NCI-H774 (cell line): ENCODE measurements around the gene MSI2.
"Not testable (repeated sequence)": the region's sequence is repeated elsewhere in the genome, so short reads cannot be mapped to it uniquely, and the experiment has no call there.

Source experiments
- DNase-seq: peaks from one replicate; lab custom pipeline; 2025; lab: John Stamatoyannopoulos, UW

The MSI2 gene

DNA sequence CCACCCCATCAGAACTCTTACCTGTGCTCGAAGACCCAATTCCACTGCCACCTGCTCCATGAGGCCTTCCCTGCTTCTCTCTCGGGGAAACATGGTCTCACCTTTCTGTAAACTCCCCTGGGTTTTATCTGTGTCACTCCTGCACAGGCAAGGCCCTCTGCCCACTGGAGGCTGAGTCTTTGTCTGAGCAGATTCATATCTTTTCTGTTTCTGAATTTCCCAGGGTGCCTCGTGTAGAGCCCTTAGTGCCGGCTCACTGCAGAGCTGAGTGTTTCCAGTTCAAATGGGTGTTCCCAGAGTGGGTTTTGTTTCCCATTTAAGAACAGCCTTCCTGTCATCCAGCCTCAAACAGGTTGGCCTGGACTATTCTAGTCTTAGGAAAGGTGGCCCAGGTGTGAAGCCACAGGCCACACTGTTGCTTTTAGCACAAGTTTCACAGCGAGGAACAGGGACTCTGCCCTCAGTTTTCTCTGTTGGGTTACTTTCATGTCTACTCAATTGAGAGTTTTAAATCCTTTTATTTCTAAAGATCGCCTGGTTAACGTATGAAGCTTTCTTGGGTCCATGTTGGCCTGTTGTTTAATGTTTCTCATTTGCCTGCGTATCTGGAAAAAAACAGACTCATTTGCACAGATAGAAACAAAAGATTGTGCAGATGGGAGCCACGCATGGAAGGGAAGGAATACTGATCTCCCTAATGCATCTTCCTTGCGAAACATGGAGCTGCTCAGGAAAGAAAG, 228.7 kb downstream of the MSI2 start:
- DNase-seq, result no peak

- no peak for DNase-seq
Measured at GRCh38 chr17:57485566-57485865, 229.2 kb downstream of the MSI2 start.

DNA sequence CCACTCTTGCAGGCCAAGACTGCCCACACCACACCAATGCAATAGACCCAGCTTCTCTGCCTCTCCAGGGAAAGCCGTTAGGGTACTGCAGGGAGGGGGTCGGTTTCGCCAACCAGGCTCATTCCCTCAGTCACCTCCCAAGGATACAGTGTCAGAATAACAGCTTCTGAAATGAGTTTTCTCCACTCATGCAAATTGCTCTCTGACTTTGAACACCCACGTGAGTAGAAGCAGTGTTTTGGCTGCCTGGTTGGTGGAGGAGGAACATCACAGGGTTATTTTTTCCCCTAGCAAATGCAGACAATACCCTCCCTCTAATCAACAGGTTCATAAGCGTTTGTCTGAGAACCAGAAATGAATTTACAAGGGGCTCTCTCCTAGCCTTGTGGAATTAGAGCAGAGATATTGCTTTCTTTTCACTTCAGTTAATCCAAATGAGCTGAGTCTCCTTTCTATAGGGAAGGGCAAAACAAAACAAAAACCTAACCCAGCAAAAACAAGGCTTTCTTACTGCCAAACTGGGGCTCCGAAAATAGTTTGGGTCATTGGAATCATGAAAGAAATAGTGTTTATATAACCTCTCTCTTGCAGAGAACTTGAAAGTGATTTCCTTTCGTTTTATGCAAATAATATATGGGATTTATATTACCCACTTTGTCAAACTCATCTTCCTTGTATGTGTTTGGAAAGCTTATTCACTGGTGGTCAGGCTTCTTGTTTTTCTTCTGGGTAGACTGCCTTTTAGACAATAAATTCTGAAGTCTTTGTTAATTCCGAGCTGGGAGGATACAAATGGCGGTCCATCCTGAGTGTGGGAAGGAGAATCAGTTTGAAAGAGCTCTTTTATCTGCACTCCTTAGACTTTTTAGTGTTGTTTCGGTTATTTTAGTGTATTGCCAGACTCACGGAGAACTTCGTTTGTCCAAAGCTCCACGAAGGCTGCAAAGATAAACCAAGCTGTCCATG, 229.9 kb downstream of the MSI2 start:
- no peak for DNase-seq

GRCh38 chr17:57486882-57487301, 230.6 kb downstream of the MSI2 start:
- DNase-seq, result no peak

- DNase-seq, result no peak
Measured at GRCh38 chr17:57487573-57487972, 231.2 kb downstream of the MSI2 start.

- no peak for DNase-seq
Measured at GRCh38 chr17:57488856-57489255, 232.5 kb downstream of the MSI2 start.

DNA sequence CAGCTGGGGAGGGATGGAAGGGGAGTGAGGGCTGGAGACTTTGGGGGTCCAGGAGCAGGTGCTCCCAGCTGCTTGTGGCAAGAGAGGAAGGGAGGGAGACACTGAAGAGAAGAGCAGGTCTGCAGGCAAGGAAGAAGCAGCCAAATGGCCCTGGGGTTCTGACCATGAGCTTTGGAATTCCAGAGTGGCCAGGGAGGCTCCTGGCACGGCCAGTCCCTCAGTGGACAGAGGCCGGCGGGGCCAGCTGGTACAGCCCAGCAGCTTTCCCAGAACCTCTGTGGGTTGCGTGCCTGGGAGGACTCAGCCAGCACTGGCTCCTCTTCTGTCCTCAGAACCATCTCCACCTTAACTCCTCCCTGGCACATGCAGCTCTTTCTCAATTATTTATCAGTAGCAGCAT, 233.0 kb downstream of the MSI2 start:
- DNase-seq, result no peak

- DNase-seq, result no peak
Measured at GRCh38 chr17:57490111-57490845, 234.0 kb downstream of the MSI2 start.

- DNase-seq, result no peak
Measured at GRCh38 chr17:57490890-57491289, 234.6 kb downstream of the MSI2 start.

DNA sequence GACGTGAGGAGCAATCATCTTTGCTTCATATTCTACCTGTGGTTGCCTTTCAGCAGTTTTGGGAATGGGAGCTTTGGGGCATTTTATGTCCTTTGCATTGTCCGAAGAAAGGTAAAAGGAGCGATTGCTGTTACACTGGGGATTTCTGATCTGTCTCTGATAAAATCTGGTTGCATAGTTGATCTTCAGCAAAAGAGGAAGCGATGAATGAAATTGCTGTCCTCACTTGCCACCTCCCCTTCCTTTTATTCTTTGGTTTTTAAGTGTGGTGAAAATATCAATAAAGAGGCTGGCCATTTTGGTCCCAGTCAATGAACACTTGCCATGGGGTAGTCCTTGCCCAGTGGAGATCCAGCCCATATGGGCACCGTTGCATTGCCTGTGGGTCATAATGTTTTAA, 236.8 kb downstream of the MSI2 start:
- no peak for DNase-seq

DNA sequence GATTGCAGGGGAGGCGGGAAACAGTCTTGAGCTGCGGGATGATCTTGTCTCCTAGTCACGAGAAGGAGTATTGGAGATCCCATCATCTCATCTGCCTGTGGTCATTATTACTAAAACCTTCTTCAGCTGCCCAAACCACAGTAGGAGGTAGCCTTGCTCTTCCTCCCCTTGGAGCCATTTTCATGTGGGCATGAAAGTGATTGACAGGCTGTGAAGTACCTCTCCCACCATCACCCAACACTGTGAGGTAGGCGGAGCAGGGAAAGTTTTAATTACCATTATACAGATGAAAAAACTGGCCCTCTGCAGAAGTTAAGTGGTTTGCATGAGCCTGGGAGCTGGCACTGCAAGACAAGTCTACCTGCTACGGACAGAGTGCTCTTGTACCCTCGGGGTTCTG, 237.3 kb downstream of the MSI2 start:
- no peak for DNase-seq

GRCh38 chr17:57494443-57494842, 238.1 kb downstream of the MSI2 start:
- DNase-seq, result no peak

- no peak for DNase-seq
Measured at GRCh38 chr17:57495771-57496170, 239.4 kb downstream of the MSI2 start.

GRCh38 chr17:57496382-57496781, 240.1 kb downstream of the MSI2 start:
- DNase-seq, result no peak

- DNase-seq, result no peak
Measured at GRCh38 chr17:57498443-57498842, 242.1 kb downstream of the MSI2 start.

DNA sequence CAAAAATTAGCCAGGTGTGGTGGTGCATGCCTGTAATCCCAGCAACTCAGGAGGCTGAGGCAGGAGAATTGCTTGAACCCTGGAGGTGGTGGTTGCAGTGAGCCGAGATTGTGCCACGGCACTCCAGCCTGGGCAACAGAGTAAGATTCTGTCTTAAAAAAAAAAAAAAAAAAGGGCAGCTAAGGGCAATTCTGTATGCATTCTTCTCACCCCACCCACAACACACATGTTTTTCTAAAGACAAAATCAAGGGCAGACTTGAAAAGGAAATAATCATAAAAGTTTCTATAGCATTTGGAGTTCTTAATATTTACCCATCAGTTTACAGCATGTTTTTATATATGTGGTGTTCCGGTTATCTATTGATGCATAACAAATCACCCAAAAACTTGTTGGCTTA, 242.9 kb downstream of the MSI2 start:
- not testable (repeated sequence) for DNase-seq

GRCh38 chr17:57499648-57500049, 243.3 kb downstream of the MSI2 start:
- DNase-seq, result no peak

DNA sequence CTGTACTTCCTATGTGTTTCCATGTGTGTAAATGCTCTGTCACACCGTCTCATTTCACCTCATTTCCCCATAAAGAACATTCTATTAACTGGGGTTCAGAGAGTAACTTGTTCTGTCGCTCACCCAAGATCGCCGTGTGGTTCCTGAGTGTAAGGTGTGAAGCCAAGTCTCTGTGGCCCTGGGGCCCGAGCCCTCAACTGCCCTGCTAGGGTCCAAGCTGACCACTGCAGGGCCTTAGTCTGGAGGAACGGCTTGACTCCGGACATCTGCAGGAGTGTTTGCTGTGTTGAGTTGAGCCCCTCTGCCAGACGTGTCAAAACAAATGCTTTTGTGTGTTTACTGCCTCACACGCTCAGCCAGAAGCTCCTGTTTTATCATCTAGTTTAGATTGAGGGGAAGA, 244.7 kb downstream of the MSI2 start:
- DNase-seq, result no peak

- no peak for DNase-seq
Measured at GRCh38 chr17:57502022-57502421, 245.7 kb downstream of the MSI2 start.

GRCh38 chr17:57502811-57503241, 246.5 kb downstream of the MSI2 start:
- DNase-seq, result no peak

DNA sequence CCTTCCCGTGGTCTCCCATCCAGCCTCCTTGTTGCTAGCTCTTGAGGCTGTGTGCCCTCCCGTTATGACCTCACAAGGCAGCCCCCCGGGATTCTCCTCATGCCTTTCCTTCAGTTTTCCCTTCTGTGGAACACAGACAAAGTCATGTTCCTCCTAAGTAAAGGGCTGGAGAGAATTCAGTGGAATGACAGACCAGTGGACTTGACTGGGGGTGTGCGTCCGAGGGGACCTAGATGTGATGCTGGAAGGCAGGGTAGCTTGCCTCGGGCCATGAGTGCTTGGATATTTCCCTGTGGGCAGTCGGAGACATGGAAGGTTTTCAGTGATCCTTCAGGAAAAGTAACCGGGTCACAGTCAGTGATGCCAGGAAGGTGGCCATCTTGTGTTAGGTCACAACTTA, 247.9 kb downstream of the MSI2 start:
- DNase-seq, result no peak
